Pancreas (tissue), 10 donors: Measurements from ENCODE around the gene GAL3ST2. TPM values are rescaled to one million over a fixed set of nuclear protein-coding genes. Genes with fewer than 3 reads are reported as not detected.
"Not testable (repeated sequence)": the region's sequence is repeated elsewhere in the genome, so short reads cannot be mapped to it uniquely, and the experiment has no call there.

Experiments used
- ATAC-seq, 4 donors: fragments of 200-7000 bp; cut with Tn5 transposase; one replicate each; pipeline versions ENCODE4 v1.8.0 to v1.9.1; 2020; ENCODE audit warnings: mild to moderate bottlenecking in 4 of 4, moderate library complexity in 4 of 4
- DNase-seq, 6 donors: peaks; one replicate each; pipeline ENCODE4 v3.0.0-alpha.2; 2020
- FAIRE-seq: peaks from 2 replicates; lab custom pipeline; 2012; peaks lifted over from hg19 to GRCh38; lab: Jason Lieb, UNC
- H3K27ac ChIP-seq, 4 donors: fragments of 200-600 bp; sonication (generic); 1 replicate in 3 of 4; 2 replicates in 1 of 4; pipeline versions ENCODE4 v1.5.0 to v1.8.0; 2020
- H3K27me3 ChIP-seq, 4 donors: fragments of 200-600 bp; one replicate each; pipeline ENCODE4 v1.8.0; 2021
- H3K36me3 ChIP-seq, 3 donors: fragments of 200-600 bp; sonication (generic) in 1 of 3; one replicate each; pipeline versions ENCODE4 v1.5.0 to v1.8.0; 2020 to 2021
- H3K4me1 ChIP-seq, 3 donors: fragments of 200-600 bp; one replicate each; pipeline ENCODE4 v1.8.0; 2021
- H3K4me3 ChIP-seq, 4 donors: fragments of 200-600 bp; sonication (generic) in 2 of 4; one replicate each; pipeline versions ENCODE4 v1.5.0 to v1.8.0; 2020 to 2021
- H3K9me3 ChIP-seq, 4 donors: fragments of 200-600 bp; one replicate each; pipeline ENCODE4 v1.8.0; 2021
- WGBS, 2 donors: extraction: QIAGEN DNeasy Blood & Tissue Kit; methylation state at CpG; one replicate each; pipeline ENCODE4 v1.1.7; 2013; 5-methylcytosine and 5-hydroxymethylcytosine counted together
- intact Hi-C, 3 donors: fragments of 100-400 bp; cut with DNase I; formaldehyde crosslinking; loops; one replicate each; pipeline versions ENCODE4 v1.11.1 to v1.14.2; 2022
- polyA plus RNA-seq, 2 donors: library from polyadenylated mRNA; stranded (reverse); fragments of 200-250 nt; gene quantifications; one replicate each; pipeline ENCODE4 v1.2.3, GENCODE V29; 2013
- total RNA-seq, 6 donors: library from RNA; stranded (reverse); fragmentation: NEBNext Ultra II Directional in 4 of 6; extraction: Animal tissue kit (Norgen Biotek cat#: 25700) in 4 of 6; gene quantifications; one replicate each; pipeline versions ENCODE4 v1.2.1 to v1.2.4, GENCODE V29; 2021 to 2023
- TF ChIP-seq, protein P1 (sequence below), 4 donors: fragments of 200-600 bp; sonication (generic) in 3 of 4; IDR thresholded peaks; one replicate each; pipeline versions ENCODE4 v1.5.0 to v1.8.0; 2021; ENCODE audit warnings: antibody characterized with exemption in 4 of 4
- donor health status: healthy with polysubstance abuse.
- donor health status: DM: no; HTN: no; CAD: no; lungs with moderate emphysema.
- donor health status: DM: no; HTN: no; CAD: no.
- donor health status: control.
- donor health status: control.
- donor health status: Bipolar disorder and iron deficiency.
- donor health status: DM: yes; HTN: yes; CAD: no.
- donor health status: DM: no; HTN: no; CAD: no.
- donor health status: DM: no; HTN: no; CAD: no.
- donor health status: DM: yes; HTN: yes; CAD: no.

Gene GAL3ST2
- total and polyA plus RNA-seq, 8 donors = not detected

DNA sequence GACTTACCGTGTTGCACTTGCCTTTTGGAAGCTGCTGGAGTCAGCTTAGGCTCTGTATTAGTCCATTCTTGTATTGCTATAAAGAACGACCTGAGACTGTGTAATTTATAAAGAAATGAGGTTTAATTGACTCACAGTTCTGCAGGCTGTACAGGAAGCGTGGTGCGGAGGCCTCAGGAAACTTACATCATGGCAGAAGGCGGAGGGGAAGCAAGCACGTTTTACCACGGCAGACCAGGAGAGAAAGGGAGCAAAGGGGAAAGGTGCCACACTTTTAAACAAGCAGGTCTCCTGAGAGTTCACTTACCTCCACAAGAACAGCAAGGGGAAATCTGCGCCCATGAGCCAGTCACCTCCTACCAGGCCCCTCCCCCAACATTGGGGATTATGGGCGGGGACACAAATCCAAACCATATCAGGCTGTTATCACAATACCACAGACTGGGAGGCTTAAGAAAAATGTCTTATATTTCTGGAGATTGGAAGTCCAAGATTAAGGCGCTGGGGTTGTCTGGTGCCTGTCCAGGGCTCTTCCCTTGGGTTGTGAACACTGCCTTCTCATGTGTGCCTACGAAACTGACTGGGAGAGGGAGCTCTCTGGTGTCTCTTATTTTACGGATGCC, 45.8 kb upstream of the GAL3ST2 start:
- ATAC-seq = no peak
- Histone ChIP-seq H3K4me3 (no peak overlapping the region), H3K4me1 (no peaks in the 10 kb centered on the region), H3K27ac (no peak overlapping the region), H3K27me3 (no peaks in the 10 kb centered on the region), H3K9me3 (no peaks in the 10 kb centered on the region), H3K36me3 (no peaks in the 10 kb centered on the region)
- intact Hi-C loops = no loop called here
- WGBS, 2 donors = 79 to 83% methylated on average over 12 of the region's 12 CpGs
- DNase-seq = peak in 2 of 6 donors; percentile 7 to 9
- TF ChIP-seq, protein P1, sequence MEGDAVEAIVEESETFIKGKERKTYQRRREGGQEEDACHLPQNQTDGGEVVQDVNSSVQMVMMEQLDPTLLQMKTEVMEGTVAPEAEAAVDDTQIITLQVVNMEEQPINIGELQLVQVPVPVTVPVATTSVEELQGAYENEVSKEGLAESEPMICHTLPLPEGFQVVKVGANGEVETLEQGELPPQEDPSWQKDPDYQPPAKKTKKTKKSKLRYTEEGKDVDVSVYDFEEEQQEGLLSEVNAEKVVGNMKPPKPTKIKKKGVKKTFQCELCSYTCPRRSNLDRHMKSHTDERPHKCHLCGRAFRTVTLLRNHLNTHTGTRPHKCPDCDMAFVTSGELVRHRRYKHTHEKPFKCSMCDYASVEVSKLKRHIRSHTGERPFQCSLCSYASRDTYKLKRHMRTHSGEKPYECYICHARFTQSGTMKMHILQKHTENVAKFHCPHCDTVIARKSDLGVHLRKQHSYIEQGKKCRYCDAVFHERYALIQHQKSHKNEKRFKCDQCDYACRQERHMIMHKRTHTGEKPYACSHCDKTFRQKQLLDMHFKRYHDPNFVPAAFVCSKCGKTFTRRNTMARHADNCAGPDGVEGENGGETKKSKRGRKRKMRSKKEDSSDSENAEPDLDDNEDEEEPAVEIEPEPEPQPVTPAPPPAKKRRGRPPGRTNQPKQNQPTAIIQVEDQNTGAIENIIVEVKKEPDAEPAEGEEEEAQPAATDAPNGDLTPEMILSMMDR (IDR thresholded peaks at IDR 0.05) = no peak
- FAIRE-seq = no peak

DNA sequence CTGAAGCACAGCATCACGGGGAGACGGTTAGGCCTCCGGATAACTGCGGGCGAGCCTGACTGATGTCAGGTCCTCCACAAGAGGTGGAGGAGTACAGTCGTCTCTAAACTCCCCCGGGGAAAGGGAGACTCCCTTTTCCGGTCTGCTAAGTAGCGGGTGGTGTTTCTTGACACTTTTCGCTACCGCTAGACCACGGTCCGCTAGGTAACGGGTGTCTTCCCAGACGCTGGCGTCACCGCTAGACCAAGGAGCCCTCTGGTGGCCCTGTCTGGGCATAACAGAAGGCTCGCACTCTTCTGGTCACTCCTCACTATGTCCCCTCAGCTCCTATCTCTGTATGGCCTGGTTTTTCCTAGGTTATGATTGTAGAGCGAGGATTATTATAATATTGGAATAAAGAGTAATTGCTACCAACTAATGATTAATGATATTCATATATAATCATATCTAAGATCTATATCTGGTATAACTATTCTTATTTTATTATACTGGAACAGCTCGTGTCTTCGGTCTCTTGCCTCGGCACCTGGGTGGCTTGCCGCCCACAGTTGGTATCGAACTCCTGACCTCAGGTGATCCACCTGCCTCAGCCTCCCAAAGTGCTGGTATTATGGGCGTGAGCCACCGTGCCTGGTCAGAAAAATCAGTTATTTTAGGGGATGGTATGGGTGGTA, 44.0 kb upstream of the GAL3ST2 start:
- TF ChIP-seq, protein P1 (IDR thresholded peaks at IDR 0.05) = peak in 3 of 4 donors; percentile 9 to 68 (median 44)
- H3K36me3 ChIP-seq, intact Hi-C loops, FAIRE-seq, H3K4me1 ChIP-seq, H3K27me3 ChIP-seq, H3K4me3 ChIP-seq, H3K27ac ChIP-seq, H3K9me3 ChIP-seq, ATAC-seq: not testable (repeated sequence)
- 42 to 45% methylated on average over 19 to 25 of the region's 26 CpGs for WGBS, 2 donors
- DNase-seq = peak in 4 of 6 donors; percentile 59 to 85 (median 71)

DNA sequence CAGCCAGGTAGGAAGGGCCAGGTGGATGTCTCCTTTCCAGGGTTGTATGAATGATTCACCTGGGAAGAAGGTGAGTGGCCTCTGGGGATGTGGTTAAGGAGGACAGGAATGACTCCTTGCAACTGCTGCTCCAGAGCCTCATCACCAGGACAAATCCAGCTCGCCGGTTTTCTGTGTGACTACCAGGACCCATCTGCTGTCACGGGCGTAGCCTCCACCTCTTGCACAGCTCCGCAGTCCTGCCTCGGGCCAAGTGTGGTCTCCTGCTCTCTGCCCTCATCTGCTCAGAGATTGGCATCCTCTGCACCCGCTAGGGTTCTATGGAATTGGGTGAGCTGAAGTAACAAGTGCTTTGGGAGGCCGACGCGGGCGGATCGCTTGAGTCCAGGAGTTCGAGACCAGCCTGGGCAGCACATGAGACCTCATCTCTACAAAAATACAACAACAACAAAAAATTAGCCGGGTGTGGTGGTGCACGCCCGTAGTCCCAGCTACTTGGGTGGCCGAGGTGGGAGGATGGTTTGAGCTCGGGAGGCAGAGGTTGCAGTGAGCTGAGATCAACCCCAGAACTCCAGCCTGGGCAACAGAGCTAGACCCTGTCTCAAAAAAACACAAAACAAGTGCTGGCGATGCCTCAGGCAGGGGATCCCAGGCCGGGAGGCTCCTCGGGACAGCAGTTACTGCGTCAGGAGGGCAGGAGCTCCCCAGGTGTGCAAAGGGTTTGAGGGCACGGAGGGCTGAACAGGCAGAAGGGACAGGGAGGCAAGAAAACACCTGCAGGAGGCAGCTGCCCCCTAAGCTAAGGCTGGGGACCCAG, 43.0 kb upstream of the GAL3ST2 start:
- ATAC-seq (no peak), FAIRE-seq (no peak), DNase-seq (peak in 2 of 6 donors; percentile 31 to 77)
- Histone ChIP-seq H3K27me3 (no peaks in the 10 kb centered on the region), H3K27ac (peak overlapping the region in 1 of 4 donors; percentile 82), H3K9me3 (no peaks in the 10 kb centered on the region), H3K4me3 (peak overlapping the region; percentile 85 to 100 (median 96)), H3K36me3 (no peaks in the 10 kb centered on the region), H3K4me1 (no peaks in the 10 kb centered on the region)
- intact Hi-C loops = no loop called here
- TF ChIP-seq, protein P1 (IDR thresholded peaks at IDR 0.05) = no peak
- 76 to 82% methylated on average over 23 of the region's 23 CpGs for WGBS, 2 donors

DNA sequence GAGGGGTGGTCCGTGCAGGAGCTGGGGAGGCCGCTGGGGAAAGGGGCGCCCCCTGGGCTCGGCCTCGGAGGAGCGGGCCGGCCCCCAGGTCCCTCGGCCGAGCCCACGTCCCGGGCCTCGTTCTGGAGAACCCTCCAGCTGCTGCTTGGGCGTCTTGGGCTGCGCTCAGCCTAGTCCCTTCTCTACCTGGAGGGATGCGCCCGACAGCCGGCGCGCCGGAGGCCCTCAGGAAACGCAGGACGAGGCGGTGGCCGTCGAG, 42.5 kb upstream of the GAL3ST2 start:
- ATAC-seq (peak in 1 of 4 donors; percentile 3), DNase-seq (peak in 1 of 6 donors; percentile 31), FAIRE-seq (no peak)
- H3K4me3 ChIP-seq = peak overlapping the region; percentile 85 to 100 (median 96)
- H3K9me3 ChIP-seq = no peaks in the 10 kb centered on the region
- no peaks in the 10 kb centered on the region for H3K4me1 ChIP-seq
- no peaks in the 10 kb centered on the region for H3K36me3 ChIP-seq
- no peaks in the 10 kb centered on the region for H3K27me3 ChIP-seq
- peak overlapping the region in 2 of 4 donors; percentile 50 to 82 for H3K27ac ChIP-seq
- 1 to 3% methylated on average over 14 to 25 of the region's 25 CpGs for WGBS, 2 donors
- intact Hi-C loops = no loop called here
- TF ChIP-seq, protein P1 (IDR thresholded peaks at IDR 0.05) = no peak
